A204.1 (cell line): ENCODE measurements around the gene ANKRD2.
"Not testable (repeated sequence)": the region's sequence is repeated elsewhere in the genome, so short reads cannot be mapped to it uniquely, and the experiment has no call there.

Source experiments
- FAIRE-seq: peaks from 2 replicates; lab custom pipeline; 2012; peaks lifted over from hg19 to GRCh38; lab: Jason Lieb, UNC

ANKRD2 gene

GRCh38 chr10:97546456-97547270 lies 25.9 kb upstream of the ANKRD2 start:
- FAIRE-seq = no peak

GRCh38 chr10:97547271-97547600 lies 25.3 kb upstream of the ANKRD2 start:
- no peak for FAIRE-seq

DNA sequence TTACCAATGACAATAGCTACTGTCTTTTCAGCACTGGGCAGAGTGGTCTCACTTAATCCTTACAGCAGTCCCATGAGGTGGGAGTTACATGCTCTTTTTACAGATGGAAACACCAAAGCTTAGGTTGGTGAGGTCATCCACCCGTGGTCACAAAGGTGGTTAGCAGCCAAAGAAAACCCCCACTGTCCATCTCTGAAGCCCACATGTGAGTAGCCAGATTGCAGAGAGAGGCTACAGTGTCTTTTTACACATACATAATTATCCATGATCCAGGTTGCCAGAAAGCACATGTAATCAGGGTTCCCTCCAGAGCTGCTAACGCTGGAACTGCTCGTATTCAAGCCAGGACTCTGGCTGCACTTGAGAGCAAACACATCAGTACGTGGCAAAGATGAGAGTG lies 24.6 kb upstream of the ANKRD2 start:
- no peak for FAIRE-seq

- no peak for FAIRE-seq
Measured at GRCh38 chr10:97548828-97549455, 23.6 kb upstream of the ANKRD2 start.

GRCh38 chr10:97549587-97550322 lies 22.8 kb upstream of the ANKRD2 start:
- no peak for FAIRE-seq

DNA sequence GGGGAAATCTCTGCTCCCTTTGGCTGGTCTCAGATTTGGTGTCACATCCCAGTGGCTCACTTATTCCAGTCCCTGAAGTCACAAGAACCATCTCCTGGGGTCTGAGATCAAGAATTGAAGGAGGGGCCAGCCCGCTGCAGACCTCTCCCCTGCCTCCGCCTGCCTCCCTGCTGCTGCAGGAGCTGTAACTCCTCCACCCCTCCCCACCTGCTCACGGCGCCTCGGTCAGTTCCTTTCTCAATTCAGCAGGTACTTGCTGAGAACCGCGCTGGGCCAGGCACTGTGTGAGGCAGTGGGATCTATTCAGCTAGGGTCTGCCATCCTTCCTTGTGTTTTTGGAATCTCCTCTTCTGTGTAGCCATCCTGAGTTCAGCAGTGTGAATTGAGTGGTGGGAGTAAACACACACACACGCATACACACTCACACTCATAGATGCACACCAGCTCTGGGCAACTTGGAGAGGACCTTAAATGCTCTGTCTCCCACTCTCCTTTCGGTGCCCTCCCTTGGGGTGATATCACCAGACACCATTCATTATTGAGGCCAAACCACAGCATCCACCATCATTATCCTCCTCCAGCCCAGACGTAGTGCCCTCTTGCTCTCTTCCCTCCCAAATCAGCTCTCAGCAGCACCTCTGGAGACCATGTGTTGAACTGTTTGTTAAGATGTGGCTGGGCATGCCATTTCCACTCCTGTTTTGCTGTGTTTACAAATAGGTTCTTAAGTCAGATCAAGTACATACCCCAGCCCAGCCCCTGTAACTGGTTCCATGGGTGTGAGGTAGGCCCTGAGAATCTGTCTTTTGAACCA lies 22.0 kb upstream of the ANKRD2 start:
- FAIRE-seq = no peak

DNA sequence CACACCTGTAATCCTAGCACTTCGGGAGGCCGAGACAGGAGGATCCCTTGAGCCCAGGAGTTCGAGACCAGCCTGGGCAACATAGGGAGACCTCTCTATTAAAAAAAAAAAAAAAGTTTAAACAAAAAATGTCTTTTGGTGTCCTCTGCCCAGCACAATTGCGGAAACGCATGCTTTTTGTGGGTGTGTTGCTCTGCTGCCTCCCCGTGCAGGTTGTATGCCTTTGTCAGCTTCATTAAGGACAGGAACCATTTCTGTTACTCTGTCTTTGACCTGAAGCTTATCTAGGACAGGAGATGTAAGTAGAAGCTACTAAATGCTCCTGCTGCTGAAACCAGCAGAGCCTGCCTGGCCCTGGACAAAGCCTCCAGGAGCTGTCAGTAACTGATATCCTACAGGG lies 21.3 kb upstream of the ANKRD2 start:
- no peak for FAIRE-seq

GRCh38 chr10:97553575-97554031 lies 19.0 kb upstream of the ANKRD2 start:
- peak; percentile 59 for FAIRE-seq

GRCh38 chr10:97554336-97554735 lies 18.2 kb upstream of the ANKRD2 start:
- FAIRE-seq = not testable (repeated sequence)

DNA sequence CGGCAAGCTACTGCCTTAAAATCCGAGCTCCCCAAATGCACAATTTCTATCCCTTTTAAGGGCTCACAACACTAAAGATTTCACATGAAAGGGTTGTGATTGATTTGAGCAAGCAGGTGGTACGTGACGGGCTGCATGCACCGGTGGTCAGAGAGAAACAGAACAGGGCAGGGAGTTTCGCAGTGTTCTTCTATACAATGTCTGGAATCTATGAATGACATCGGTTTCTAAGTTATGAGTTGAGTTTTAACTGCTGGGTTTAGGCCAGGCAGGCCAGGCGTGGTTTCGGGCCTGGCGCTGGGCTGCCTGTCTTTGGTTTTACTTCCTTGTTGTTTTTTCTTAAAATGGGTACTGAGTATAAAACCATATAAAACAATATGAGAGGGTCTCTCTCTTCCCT lies 17.0 kb upstream of the ANKRD2 start:
- FAIRE-seq = not testable (repeated sequence)

DNA sequence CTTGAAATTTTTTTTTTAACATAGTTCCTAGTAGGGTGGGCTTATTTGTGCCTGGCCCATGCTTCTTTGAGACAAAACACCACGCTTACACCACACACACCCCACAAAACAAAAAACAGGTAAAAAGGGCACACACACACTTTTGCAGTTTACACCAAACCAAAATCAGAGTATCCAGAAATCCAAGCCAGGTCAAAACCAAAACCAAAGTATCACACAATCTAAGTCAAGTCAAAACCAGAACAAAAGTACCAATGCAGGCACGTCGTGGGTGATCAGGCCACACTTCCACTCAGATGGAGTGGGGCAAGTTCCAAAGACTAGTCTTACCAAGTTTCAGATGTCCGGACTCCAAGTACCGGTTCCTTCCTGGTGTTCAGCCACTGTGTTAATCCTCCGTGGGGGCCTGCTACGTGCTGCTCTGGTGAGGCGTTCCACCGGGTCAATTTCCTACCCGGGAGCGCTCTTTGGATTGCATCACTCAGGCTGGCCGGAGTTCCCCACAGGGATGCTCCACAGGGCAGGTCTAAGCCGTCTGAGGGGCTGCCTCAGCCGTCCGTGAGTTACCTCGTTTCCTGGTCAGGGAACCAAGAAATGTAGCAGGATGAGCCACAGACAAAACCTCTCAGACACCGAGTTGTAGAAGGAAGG lies 11.7 kb upstream of the ANKRD2 start:
- FAIRE-seq = not testable (repeated sequence)

GRCh38 chr10:97561386-97562077 lies 11.0 kb upstream of the ANKRD2 start:
- not testable (repeated sequence) for FAIRE-seq

DNA sequence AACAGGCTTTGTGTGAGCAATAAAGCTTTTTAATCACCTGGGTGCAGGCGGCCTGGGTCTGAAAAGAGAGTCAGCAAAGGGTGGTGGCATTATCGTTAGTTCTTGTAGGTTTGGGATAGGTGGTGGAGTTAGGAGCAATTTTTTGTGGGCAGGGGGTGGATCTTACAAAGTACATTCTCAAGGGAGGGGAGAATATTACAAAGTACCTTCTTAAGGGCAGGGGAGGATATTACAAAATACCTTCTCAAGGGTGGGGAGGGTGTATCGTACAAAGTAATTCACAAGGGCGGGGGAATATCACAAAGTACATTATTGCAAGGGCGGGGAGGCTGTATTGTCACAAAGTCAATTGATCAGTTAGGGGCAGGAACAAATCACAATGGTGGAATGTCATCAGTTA lies 10.2 kb upstream of the ANKRD2 start:
- not testable (repeated sequence) for FAIRE-seq

DNA sequence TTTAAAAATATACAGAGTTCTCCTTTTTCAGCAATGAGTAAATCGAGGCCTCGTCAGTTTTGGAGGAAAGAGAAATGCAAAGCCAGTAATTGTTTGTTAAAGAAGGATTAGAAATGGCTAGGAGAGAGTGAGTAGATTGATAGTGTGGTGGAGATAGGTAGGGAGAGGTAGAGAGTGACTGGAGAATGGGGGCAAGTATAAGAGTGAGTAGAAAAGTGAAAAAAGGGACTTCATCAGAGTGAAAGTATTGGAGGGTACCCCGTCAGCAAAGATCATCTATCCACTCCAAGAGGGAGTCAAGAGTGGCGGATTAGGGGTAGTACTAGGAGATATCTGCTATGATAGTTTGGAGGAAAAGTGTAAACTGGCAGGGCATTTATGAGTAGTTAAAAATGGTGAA lies 9.2 kb upstream of the ANKRD2 start:
- no peak for FAIRE-seq

- FAIRE-seq = no peak
Measured at GRCh38 chr10:97564776-97565175, 7.8 kb upstream of the ANKRD2 start.

DNA sequence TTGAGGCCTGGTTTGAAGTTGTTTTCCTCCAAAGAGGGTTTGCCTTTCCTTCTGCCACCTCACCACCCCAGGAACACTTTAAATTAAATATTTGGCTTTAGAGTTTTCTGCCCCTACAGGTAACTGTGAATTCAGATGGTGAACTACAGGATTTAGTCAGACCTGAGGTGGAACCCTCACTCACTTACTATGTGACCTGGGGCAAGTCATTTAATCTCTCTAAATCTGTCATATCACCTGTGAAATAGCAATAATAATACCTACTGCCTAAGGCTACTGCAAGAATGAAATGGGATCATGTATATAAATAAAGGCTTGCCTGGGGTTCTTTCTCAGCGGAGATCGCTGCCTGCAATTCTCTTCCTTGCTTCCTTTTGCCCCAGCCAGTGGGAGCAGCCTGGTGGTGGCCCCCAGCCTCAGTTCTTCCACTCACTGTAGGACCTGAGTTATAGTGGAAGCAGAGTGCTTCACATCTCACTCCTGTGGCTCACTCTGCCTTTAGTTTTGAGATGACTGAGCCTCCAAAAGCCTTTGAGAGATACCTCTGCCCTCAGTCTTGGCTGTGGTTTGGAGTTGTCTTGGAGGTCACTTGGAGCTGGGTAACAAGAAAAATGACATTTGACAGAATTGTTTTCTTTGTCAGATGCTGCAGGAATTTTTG lies 6.1 kb upstream of the ANKRD2 start:
- FAIRE-seq = no peak

DNA sequence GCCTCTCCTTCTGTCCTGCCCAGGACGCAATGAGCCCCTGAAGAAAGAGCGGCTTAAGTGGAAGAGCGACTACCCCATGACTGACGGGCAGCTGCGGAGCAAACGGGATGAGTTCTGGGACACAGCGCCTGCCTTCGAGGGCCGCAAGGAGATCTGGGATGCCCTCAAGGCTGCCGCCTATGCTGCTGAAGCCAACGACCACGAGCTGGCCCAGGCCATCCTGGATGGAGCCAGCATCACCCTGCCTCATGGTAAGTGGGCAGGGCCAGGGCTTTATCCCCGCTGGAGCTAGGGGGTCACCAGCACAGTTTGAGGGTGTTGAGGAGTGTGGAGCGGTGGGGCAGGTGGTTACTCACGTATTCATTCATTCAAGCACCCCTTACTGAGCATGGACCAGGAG lies 4.7 kb upstream of the ANKRD2 start:
- no peak for FAIRE-seq

DNA sequence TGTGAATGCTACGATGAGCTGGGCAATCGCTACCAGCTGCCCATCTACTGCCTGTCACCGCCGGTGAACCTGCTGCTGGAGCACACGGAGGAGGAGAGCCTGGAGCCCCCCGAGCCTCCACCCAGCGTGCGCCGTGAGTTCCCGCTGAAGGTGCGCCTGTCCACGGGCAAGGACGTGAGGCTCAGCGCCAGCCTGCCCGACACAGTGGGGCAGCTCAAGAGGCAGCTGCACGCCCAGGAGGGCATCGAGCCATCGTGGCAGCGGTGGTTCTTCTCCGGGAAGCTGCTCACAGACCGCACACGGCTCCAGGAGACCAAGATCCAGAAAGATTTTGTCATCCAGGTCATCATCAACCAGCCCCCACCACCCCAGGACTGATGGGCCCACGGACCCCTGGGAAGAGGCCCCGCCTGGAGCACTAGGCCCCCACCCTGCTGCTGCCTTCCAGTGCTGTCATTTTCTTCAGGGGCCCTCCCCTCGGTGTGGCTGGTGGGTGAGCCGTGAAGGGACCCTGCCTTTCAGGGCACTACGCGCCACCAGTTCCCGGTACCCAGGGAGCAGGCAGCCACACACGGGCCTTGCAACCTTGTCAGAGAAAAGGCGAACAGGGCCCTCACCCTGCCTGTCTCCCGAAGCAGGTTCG lies 2.3 kb upstream of the ANKRD2 start:
- no peak for FAIRE-seq

DNA sequence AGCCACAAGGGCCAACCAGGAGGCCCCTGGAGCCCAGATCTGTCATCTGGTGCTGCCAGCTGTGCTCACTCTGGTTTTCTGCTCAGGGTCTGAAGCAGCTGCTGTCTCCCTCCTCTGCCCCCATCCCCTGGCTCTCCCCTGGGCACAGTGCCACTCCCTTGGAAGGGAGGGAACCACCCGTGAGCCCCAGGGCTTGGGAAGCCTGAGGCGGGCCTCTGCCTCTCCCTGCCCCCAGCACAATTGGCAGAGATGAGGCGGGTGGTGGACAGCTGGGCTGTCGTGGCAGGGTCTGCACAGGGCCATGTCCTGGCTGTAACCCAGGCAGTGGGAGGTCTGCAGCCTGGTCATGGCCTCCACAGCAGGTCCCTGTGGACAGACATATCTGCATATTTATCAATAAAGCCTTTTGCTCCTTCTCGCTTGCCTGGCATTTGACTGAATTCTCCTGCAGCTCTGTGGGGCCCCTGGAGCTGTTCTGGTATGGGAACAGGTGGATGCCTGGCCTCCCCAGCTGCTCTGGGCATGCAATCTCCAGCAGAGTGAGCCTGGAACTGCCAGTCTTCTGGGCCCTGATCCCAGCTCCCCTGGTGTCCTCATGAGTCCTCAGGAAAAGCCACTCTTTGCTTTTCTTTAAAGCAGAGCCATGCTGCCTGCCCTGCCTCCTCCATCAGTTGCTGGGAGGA lies 1.6 kb upstream of the ANKRD2 start:
- no peak for FAIRE-seq

- no peak for FAIRE-seq
Measured at GRCh38 chr10:97571622-97572021, 957 bp upstream of the ANKRD2 start.
